ENCODE data around the gene ARL14. TPM values are rescaled to one million over a fixed set of nuclear protein-coding genes. Genes with fewer than 3 reads are reported as not detected.

The ARL14 gene
- polyA plus RNA-seq, 1 donor (not counting 4 experiments of a cell fraction or from before 2014, with no cell fraction given), result 1.6 TPM

DNA sequence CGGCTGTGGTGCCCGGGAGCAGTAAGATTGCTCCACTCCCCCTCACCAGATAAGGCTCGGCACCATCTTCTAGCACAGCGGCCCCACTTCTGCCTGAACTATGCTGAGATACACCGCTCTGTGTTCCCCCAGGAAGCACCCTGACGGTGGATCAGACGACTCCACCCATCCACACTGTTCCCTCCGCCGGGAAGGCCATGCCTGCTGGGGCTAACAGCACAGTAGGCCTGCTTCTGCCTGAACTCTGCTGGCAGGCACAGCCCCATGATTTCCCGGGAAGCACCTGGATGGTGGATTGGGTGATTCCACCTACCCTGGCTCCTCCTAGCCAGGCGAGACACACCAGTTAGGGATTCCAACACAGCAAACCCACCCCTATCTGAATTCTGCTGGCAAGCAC lies 42.8 kb downstream of the ARL14 start:
- TF ChIP-seq EZH2 (IDR thresholded peaks at IDR 0.05; ENCODE audit: low read length), result no peak
- TF ChIP-seq, protein P1, sequence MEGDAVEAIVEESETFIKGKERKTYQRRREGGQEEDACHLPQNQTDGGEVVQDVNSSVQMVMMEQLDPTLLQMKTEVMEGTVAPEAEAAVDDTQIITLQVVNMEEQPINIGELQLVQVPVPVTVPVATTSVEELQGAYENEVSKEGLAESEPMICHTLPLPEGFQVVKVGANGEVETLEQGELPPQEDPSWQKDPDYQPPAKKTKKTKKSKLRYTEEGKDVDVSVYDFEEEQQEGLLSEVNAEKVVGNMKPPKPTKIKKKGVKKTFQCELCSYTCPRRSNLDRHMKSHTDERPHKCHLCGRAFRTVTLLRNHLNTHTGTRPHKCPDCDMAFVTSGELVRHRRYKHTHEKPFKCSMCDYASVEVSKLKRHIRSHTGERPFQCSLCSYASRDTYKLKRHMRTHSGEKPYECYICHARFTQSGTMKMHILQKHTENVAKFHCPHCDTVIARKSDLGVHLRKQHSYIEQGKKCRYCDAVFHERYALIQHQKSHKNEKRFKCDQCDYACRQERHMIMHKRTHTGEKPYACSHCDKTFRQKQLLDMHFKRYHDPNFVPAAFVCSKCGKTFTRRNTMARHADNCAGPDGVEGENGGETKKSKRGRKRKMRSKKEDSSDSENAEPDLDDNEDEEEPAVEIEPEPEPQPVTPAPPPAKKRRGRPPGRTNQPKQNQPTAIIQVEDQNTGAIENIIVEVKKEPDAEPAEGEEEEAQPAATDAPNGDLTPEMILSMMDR (optimal IDR thresholded peaks at IDR 0.05 in 1 of 3, IDR thresholded peaks at IDR 0.05 in 1 of 3, conservative IDR thresholded peaks at IDR 0.05 in 1 of 3; ENCODE audit: extremely low read depth in 1 of 3, insufficient read depth in 2 of 3, low read length in 3 of 3), result no peak
- H3K9me3 ChIP-seq (ENCODE audit: control insufficient read depth, low read depth, low read length), result no peaks in the 10 kb centered on the region
- H3K79me2 ChIP-seq (ENCODE audit: control insufficient read depth, insufficient read depth, low read length), result no peaks in the 10 kb centered on the region
- no peaks in the 10 kb centered on the region for H3K27me3 ChIP-seq (ENCODE audit: control insufficient read depth, extremely low read depth, insufficient read depth, low read length)
- peaks cover 9% of the 10 kb centered on the region for H3K4me1 ChIP-seq (ENCODE audit: control insufficient read depth, extremely low read depth, insufficient read depth, low read length)
- H3K9ac ChIP-seq (ENCODE audit: control insufficient read depth, extremely low read depth, insufficient read depth, low read length), result no peak overlapping the region
- DNase-seq (ENCODE audit: low read depth, low spot score) (no peak), FAIRE-seq (no peak)
- peak overlapping the region; percentile 17 for H3K4me2 ChIP-seq (ENCODE audit: control insufficient read depth, extremely low read depth, insufficient read depth, low read depth, low read length)
- H2AFZ ChIP-seq (ENCODE audit: control insufficient read depth, low read length), result peak overlapping the region; percentile 94
- H3K27ac ChIP-seq (ENCODE audit: control insufficient read depth, insufficient read depth, low read length), result no peak overlapping the region
- dilution Hi-C loops (cut with MboI; ENCODE audit: extremely low pct_ligation_motif_present, low sequenced_read_pairs), result loop anchor here (25.0 kb wide), 1 partner anchor 218 kb away; no protein-coding TSS in a partner anchor
- no peaks in the 10 kb centered on the region for H3K36me3 ChIP-seq (ENCODE audit: control insufficient read depth in 2 of 2, extremely low read depth in 1 of 2, insufficient read depth in 2 of 2, low read length in 2 of 2)
- H3K9me1 ChIP-seq (ENCODE audit: control insufficient read depth, extremely low read depth, insufficient read depth, low read length), result no peaks in the 10 kb centered on the region
- no peak overlapping the region for H3K4me3 ChIP-seq (ENCODE audit: control insufficient read depth in 2 of 3, extremely low read depth in 1 of 3, insufficient read depth in 2 of 3, low read depth in 1 of 3, low read length in 3 of 3)
- H4K20me1 ChIP-seq (ENCODE audit: control insufficient read depth, extremely low read depth, insufficient read depth, low read length), result no peaks in the 10 kb centered on the region

DNA sequence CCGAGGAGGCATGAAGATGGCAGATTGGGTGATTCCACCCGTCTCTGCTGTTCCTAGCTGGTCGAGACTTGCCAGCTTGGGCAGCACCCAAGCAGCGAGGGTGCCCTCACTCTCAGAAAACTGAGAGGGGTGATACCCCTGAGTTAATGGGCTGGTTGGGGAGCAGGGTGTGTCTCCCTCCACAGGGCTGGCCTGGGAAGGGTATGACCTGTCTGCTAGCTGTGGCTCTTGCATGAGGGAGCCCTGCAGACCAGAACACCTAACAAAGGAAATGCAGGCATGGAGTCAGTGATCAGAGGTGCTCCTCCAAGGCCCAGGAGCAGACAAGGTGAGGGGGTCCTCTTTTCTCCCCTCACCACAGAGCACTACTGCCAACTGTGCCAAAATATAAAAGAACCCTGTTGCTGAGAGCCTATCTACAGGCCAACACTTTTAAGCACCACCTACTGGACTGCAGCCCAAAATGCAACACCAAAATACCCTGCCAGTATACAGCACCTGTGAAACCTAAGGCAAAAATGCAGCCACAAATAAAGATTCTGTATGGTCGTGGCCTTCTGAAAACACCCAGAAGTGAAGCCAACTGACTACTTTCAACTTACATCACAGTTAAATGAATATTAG lies 43.3 kb downstream of the ARL14 start:
- dilution Hi-C loops (cut with MboI; ENCODE audit: extremely low pct_ligation_motif_present, low sequenced_read_pairs), result loop anchor here (25.0 kb wide), 1 partner anchor 217 kb away; no protein-coding TSS in a partner anchor
- H3K36me3 ChIP-seq (ENCODE audit: control insufficient read depth in 2 of 2, extremely low read depth in 1 of 2, insufficient read depth in 2 of 2, low read length in 2 of 2), result no peaks in the 10 kb centered on the region
- FAIRE-seq (peak; percentile 53), DNase-seq (ENCODE audit: low read depth, low spot score) (no peak)
- H2AFZ ChIP-seq (ENCODE audit: control insufficient read depth, low read length), result peak overlapping the region; percentile 94
- H3K9me1 ChIP-seq (ENCODE audit: control insufficient read depth, extremely low read depth, insufficient read depth, low read length), result no peaks in the 10 kb centered on the region
- H4K20me1 ChIP-seq (ENCODE audit: control insufficient read depth, extremely low read depth, insufficient read depth, low read length), result no peaks in the 10 kb centered on the region
- H3K4me2 ChIP-seq (ENCODE audit: control insufficient read depth, extremely low read depth, insufficient read depth, low read depth, low read length), result no peak overlapping the region
- H3K79me2 ChIP-seq (ENCODE audit: control insufficient read depth, insufficient read depth, low read length), result no peaks in the 10 kb centered on the region
- no peak overlapping the region for H3K4me3 ChIP-seq (ENCODE audit: control insufficient read depth in 2 of 3, extremely low read depth in 1 of 3, insufficient read depth in 2 of 3, low read depth in 1 of 3, low read length in 3 of 3)
- H3K27ac ChIP-seq (ENCODE audit: control insufficient read depth, insufficient read depth, low read length), result no peak overlapping the region
- H3K9ac ChIP-seq (ENCODE audit: control insufficient read depth, extremely low read depth, insufficient read depth, low read length), result no peak overlapping the region
- TF ChIP-seq, protein P1 (optimal IDR thresholded peaks at IDR 0.05 in 1 of 3, IDR thresholded peaks at IDR 0.05 in 1 of 3, conservative IDR thresholded peaks at IDR 0.05 in 1 of 3; ENCODE audit: extremely low read depth in 1 of 3, insufficient read depth in 2 of 3, low read length in 3 of 3), result peak in 2 of 3 experiments; percentile 28 to 38
- TF ChIP-seq EZH2 (IDR thresholded peaks at IDR 0.05; ENCODE audit: low read length), result no peak
- no peaks in the 10 kb centered on the region for H3K27me3 ChIP-seq (ENCODE audit: control insufficient read depth, extremely low read depth, insufficient read depth, low read length)
- H3K4me1 ChIP-seq (ENCODE audit: control insufficient read depth, extremely low read depth, insufficient read depth, low read length), result peaks cover 9% of the 10 kb centered on the region
- no peaks in the 10 kb centered on the region for H3K9me3 ChIP-seq (ENCODE audit: control insufficient read depth, low read depth, low read length)
